IPS DF 6.9 (cell line): Measurements from ENCODE around the gene ADAMTS17.

Source experiments
- DNase-seq: peaks from one replicate; pipeline ENCODE4 v3.0.0-alpha.2; 2013; ENCODE audit warnings: low read depth, low spot score
- H3K27ac ChIP-seq: one replicate; pipeline ENCODE4 v1.5.1; 2013; ENCODE audit warnings: low read length, control low read depth
- H3K27me3 ChIP-seq: 2 replicates; pipeline ENCODE4 v1.6.1; 2013; ENCODE audit warnings: mild to moderate bottlenecking, low read length; ENCODE audit not compliant: control insufficient read depth, insufficient read depth
- H3K36me3 ChIP-seq: 2 replicates; pipeline ENCODE4 v1.6.1; 2013; ENCODE audit warnings: low read length; ENCODE audit not compliant: control insufficient read depth, insufficient read depth
- H3K4me1 ChIP-seq: 2 replicates; pipeline ENCODE4 v1.6.1; 2013; ENCODE audit warnings: low read length; ENCODE audit not compliant: control insufficient read depth, insufficient read depth
- H3K4me3 ChIP-seq: 2 replicates; pipeline ENCODE4 v1.5.1; 2013; ENCODE audit warnings: mild to moderate bottlenecking, low read length
- H3K9me3 ChIP-seq: 2 replicates; pipeline ENCODE4 v1.6.1; 2013; ENCODE audit warnings: low read length, inconsistent platforms; ENCODE audit not compliant: control insufficient read depth, insufficient read depth
- WGBS: extraction: QIAGEN DNeasy Blood & Tissue Kit; methylation state at CpG from one replicate; pipeline ENCODE4 v1.1.7; 2013; ENCODE audit warnings: mixed read lengths, missing lambda C conversion rate; ENCODE audit not compliant: insufficient read length, insufficient coverage; 5-methylcytosine and 5-hydroxymethylcytosine counted together

The ADAMTS17 gene

GRCh38 chr15:100196326-100197058, 145.3 kb downstream of the ADAMTS17 start:
- Histone ChIP-seq H3K9me3 (no peaks in the 10 kb centered on the region), H3K36me3 (no peaks in the 10 kb centered on the region), H3K4me1 (peaks cover 3% of the 10 kb centered on the region), H3K4me3 (no peak overlapping the region), H3K27ac (no peak overlapping the region), H3K27me3 (no peaks in the 10 kb centered on the region)
- WGBS, result no CpG with 5 or more reads among the region's 14 CpGs
- DNase-seq, result no peak

DNA sequence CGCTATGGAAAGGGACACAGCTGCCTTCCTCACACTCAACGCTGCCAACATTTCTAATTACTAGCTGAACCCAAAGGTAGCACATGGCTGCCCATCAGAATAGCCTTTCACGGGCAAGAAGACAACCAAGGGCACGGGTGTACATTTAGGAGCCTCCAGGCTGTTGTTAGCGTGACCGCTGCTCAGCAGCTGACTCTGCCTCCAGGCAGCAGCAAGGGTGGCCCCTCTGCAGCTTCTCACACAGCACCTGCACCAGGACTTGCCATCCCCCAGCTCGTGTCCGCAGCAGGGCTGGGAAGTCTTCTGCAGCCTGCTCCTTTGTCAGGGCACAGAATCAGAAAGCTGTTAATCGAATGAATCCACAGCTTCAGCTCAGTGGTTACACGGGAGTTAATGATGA, 146.8 kb downstream of the ADAMTS17 start:
- no peaks in the 10 kb centered on the region for H3K36me3 ChIP-seq
- H3K27ac ChIP-seq, result no peak overlapping the region
- no peaks in the 10 kb centered on the region for H3K27me3 ChIP-seq
- no peaks in the 10 kb centered on the region for H3K9me3 ChIP-seq
- peaks cover 4% of the 10 kb centered on the region for H3K4me1 ChIP-seq
- WGBS, result no CpG with 5 or more reads among the region's 10 CpGs
- no peak overlapping the region for H3K4me3 ChIP-seq
- DNase-seq, result no peak

DNA sequence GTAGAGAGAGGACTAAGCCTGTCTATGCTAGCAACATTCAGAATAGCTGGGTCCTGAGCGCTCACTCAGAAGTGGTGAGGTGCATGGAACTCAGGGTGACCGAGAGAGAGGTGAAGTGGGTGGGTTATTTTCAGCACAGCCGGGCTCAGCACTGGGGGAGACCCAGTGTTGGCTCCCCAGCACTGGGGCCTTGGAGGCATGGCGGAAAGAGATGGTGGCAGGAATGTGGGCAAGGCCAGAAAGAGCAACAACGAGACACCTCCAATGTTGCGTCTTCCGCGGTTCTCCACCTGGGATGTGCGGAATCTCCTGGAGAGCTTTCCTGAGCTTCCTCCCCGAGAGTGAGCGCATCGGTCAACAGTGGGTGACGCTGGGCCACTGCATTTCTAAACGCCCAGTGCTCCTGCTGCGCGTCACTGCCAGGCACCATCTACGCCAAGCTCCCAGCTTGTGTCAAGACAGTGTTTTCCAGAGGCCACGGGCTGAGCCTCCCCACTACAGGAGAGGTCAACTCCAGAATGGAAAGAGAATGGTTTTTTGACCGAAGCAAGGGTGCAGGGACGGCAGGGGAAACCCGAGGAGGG, 148.4 kb downstream of the ADAMTS17 start:
- no peaks in the 10 kb centered on the region for H3K9me3 ChIP-seq
- H3K27ac ChIP-seq, result no peak overlapping the region
- no peaks in the 10 kb centered on the region for H3K27me3 ChIP-seq
- no CpG with 5 or more reads among the region's 21 CpGs for WGBS
- no peak overlapping the region for H3K4me3 ChIP-seq
- no peaks in the 10 kb centered on the region for H3K36me3 ChIP-seq
- H3K4me1 ChIP-seq, result peaks cover 4% of the 10 kb centered on the region
- no peak for DNase-seq

DNA sequence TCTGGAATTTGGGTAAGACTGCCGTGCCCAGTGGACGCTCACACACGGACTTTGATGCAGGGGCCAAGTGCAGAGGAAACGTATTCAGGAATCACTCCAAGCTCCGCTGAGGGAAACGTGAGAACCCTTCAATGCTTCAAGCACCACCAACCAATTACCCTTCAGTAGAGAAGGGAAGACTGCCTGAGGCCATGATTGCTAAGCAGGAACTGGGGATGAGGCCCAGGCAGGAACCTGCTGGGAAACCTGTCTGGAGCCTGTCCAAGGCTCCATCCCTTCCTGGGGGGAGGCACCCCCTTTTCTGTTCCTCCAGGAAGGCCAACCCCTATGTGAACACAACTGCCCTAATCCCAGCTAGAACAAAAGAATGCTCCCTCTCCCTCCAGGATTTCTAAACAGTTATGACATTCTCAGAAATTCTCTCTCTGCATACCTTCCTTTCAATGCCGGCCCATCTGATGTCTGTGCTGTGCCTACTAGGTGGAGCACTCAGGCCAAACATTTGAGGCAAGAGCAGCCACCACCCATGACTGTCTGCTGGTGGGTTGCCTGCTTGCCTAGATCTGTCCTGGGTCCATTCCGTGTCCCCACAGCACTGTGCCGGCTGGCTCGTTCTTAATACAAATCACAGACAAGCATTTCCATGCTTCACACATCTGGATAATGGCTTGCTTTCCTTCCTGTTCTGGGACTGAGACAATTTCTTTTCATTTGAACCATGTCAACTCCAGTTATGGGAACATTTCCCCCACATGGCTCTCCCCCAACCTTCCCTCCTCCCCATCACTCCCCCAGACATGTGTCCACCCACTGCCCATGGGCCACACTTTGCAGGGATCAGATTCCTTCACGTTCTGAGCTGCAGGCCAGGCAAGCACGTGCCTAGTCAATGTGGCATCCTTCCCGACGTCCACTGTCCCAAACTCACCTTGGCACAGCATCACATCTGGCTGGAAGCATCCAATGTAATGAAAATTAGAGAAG, 149.4 kb downstream of the ADAMTS17 start:
- Histone ChIP-seq H3K4me1 (peaks cover 4% of the 10 kb centered on the region), H3K27ac (no peak overlapping the region), H3K36me3 (no peaks in the 10 kb centered on the region), H3K4me3 (no peak overlapping the region), H3K27me3 (no peaks in the 10 kb centered on the region), H3K9me3 (no peaks in the 10 kb centered on the region)
- WGBS, result no CpG with 5 or more reads among the region's 14 CpGs
- DNase-seq, result no peak

- WGBS, result no CpG with 5 or more reads among the region's 8 CpGs
These were observed 150.6 kb downstream of the ADAMTS17 start for GRCh38 chr15:100191161-100191560.

GRCh38 chr15:100190675-100191074, 151.1 kb downstream of the ADAMTS17 start:
- H3K36me3 ChIP-seq, result no peaks in the 10 kb centered on the region
- H3K27ac ChIP-seq, result no peak overlapping the region
- no CpG with 5 or more reads among the region's 8 CpGs for WGBS
- no peaks in the 10 kb centered on the region for H3K27me3 ChIP-seq
- H3K4me1 ChIP-seq, result peaks cover 4% of the 10 kb centered on the region
- H3K9me3 ChIP-seq, result no peaks in the 10 kb centered on the region
- H3K4me3 ChIP-seq, result no peak overlapping the region
- no peak for DNase-seq

More at GRCh38 chr15:100191161-100191560, 150.6 kb downstream of the ADAMTS17 start:
- H3K4me3 ChIP-seq, result no peak overlapping the region
- DNase-seq, result no peak
- H3K4me1 ChIP-seq, result peaks cover 4% of the 10 kb centered on the region
- H3K27ac ChIP-seq, result no peak overlapping the region
- H3K36me3 ChIP-seq, result no peaks in the 10 kb centered on the region
- no peaks in the 10 kb centered on the region for H3K9me3 ChIP-seq
- H3K27me3 ChIP-seq, result no peaks in the 10 kb centered on the region

- no peaks in the 10 kb centered on the region for H3K36me3 ChIP-seq
- H3K4me1 ChIP-seq, result peaks cover 4% of the 10 kb centered on the region
- no CpG with 5 or more reads among the region's 4 CpGs for WGBS
- H3K27me3 ChIP-seq, result no peaks in the 10 kb centered on the region
- H3K9me3 ChIP-seq, result no peaks in the 10 kb centered on the region
- no peak overlapping the region for H3K4me3 ChIP-seq
- no peak overlapping the region for H3K27ac ChIP-seq
- DNase-seq, result no peak
These were observed 151.9 kb downstream of the ADAMTS17 start for GRCh38 chr15:100189849-100190248.

- Histone ChIP-seq H3K4me1 (peaks cover 4% of the 10 kb centered on the region), H3K36me3 (no peaks in the 10 kb centered on the region), H3K9me3 (no peaks in the 10 kb centered on the region), H3K4me3 (no peak overlapping the region), H3K27me3 (no peaks in the 10 kb centered on the region), H3K27ac (no peak overlapping the region)
- no peak for DNase-seq
- WGBS, result no CpG with 5 or more reads among the region's 6 CpGs
These were observed 152.5 kb downstream of the ADAMTS17 start for GRCh38 chr15:100189319-100189718.

GRCh38 chr15:100187677-100188076, 154.1 kb downstream of the ADAMTS17 start:
- H3K27ac ChIP-seq, result no peak overlapping the region
- peaks cover 4% of the 10 kb centered on the region for H3K4me1 ChIP-seq
- no peaks in the 10 kb centered on the region for H3K27me3 ChIP-seq
- H3K9me3 ChIP-seq, result no peaks in the 10 kb centered on the region
- H3K4me3 ChIP-seq, result no peak overlapping the region
- DNase-seq, result no peak
- no CpG with 5 or more reads among the region's 8 CpGs for WGBS
- H3K36me3 ChIP-seq, result no peaks in the 10 kb centered on the region

GRCh38 chr15:100186960-100187359, 154.8 kb downstream of the ADAMTS17 start:
- Histone ChIP-seq H3K36me3 (no peaks in the 10 kb centered on the region), H3K27me3 (no peaks in the 10 kb centered on the region), H3K27ac (no peak overlapping the region), H3K4me1 (peaks cover 4% of the 10 kb centered on the region), H3K4me3 (no peak overlapping the region), H3K9me3 (no peaks in the 10 kb centered on the region)
- WGBS, result no CpG with 5 or more reads among the region's 6 CpGs
- DNase-seq, result no peak
